Measurements from ENCODE around the gene UBE2L5.

DNA sequence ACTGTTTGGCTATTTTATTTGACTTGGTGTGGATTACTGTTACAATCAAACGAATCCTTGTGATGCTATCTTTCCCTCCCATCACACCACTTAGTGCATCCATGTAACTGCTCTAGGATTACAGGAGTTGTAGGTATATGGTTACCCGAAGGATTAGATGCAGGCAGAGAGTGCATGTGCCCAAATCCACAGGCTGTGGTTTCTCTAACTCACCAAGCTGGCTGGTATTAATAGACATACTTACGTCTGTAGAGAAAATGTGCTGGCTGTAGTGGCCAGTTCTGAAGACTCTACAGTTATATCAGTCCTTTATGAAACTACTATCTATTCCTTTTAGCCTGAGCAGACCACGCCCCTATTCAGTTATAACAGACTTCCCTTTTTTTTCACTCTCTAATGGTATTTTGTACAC is 44.6 kb downstream of the UBE2L5 start:
- TF ChIP-seq, protein P1, sequence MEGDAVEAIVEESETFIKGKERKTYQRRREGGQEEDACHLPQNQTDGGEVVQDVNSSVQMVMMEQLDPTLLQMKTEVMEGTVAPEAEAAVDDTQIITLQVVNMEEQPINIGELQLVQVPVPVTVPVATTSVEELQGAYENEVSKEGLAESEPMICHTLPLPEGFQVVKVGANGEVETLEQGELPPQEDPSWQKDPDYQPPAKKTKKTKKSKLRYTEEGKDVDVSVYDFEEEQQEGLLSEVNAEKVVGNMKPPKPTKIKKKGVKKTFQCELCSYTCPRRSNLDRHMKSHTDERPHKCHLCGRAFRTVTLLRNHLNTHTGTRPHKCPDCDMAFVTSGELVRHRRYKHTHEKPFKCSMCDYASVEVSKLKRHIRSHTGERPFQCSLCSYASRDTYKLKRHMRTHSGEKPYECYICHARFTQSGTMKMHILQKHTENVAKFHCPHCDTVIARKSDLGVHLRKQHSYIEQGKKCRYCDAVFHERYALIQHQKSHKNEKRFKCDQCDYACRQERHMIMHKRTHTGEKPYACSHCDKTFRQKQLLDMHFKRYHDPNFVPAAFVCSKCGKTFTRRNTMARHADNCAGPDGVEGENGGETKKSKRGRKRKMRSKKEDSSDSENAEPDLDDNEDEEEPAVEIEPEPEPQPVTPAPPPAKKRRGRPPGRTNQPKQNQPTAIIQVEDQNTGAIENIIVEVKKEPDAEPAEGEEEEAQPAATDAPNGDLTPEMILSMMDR (IDR thresholded peaks at IDR 0.05 in 4 of 5, conservative IDR thresholded peaks at IDR 0.05 in 1 of 5), result no peak
- TF ChIP-seq POLR2A (IDR thresholded peaks at IDR 0.05), result no peak

Data from gastrocnemius medialis (tissue), 4 donors.